Mucosa of descending colon (tissue), 3 donors: Measurements from ENCODE around the gene STAMBP. TPM values are rescaled to one million over a fixed set of nuclear protein-coding genes. Genes with fewer than 3 reads are reported as not detected.
"Not testable (repeated sequence)": the region's sequence is repeated elsewhere in the genome, so short reads cannot be mapped to it uniquely, and the experiment has no call there.

Experiments used
- ATAC-seq: fragments of 200-7000 bp; cut with Tn5 transposase; one replicate; pipeline ENCODE4 v1.9.1; 2020; ENCODE audit warnings: mild to moderate bottlenecking, moderate library complexity
- DNase-seq, 3 donors: peaks; one replicate each; pipeline ENCODE4 v3.0.0-alpha.2; 2020
- H3K36me3 ChIP-seq: fragments of 200-600 bp; one replicate; pipeline ENCODE4 v1.8.0; 2021; ENCODE audit warnings: low read depth, mild to moderate bottlenecking
- H3K4me1 ChIP-seq: fragments of 200-600 bp; one replicate; pipeline ENCODE4 v1.8.0; 2021; ENCODE audit warnings: low read depth, mild to moderate bottlenecking
- H3K4me3 ChIP-seq: fragments of 200-600 bp; one replicate; pipeline ENCODE4 v1.8.0; 2021; ENCODE audit warnings: mild to moderate bottlenecking
- H3K9me3 ChIP-seq: fragments of 200-600 bp; one replicate; pipeline ENCODE4 v1.8.0; 2021; ENCODE audit warnings: mild to moderate bottlenecking
- CTCF ChIP-seq: fragments of 200-600 bp; IDR thresholded peaks from one replicate; pipeline ENCODE4 v1.8.0; 2022; ENCODE audit warnings: antibody characterized with exemption, mild to moderate bottlenecking
- intact Hi-C, 2 donors: fragments of 100-400 bp; cut with DNase I in 1 of 2; cut with micrococcal nuclease in 1 of 2; formaldehyde crosslinking; loops; one replicate each; pipeline versions ENCODE4 v1.11.0 to v1.11.1; 2022; cut with DNase I, micrococcal nuclease
- total RNA-seq, 3 donors: library from RNA; stranded (reverse); fragmentation: NEBNext Ultra II Directional in 2 of 3; extraction: Animal tissue kit (Norgen Biotek cat#: 25700) in 2 of 3; gene quantifications; one replicate each; pipeline versions ENCODE4 v1.2.1 to v1.2.4, GENCODE V29; 2021 to 2023
- donor health status: DM: no; HTN: no; CAD: no; lungs with moderate emphysema.
- donor health status: DM: no; HTN: no; CAD: no.
- donor health status: DM: no; HTN: yes; CAD: no.

STAMBP gene
- total RNA-seq, 3 donors from 2014 or later, result 38.9 to 47.0 (median 42.5) TPM

- intact Hi-C loops, result no loop called here
- no peak for TF ChIP-seq CTCF
- Histone ChIP-seq H3K4me1 (no peaks in the 10 kb centered on the region), H3K9me3 (no peaks in the 10 kb centered on the region), H3K36me3 (peaks cover 4% of the 10 kb centered on the region), H3K4me3 (no peak overlapping the region)
- DNase-seq (no peak), ATAC-seq (peak; percentile 45)
Measured at GRCh38 chr2:73859721-73860586, 31.2 kb downstream of the STAMBP start.

- H3K36me3 ChIP-seq, result peaks cover 4% of the 10 kb centered on the region
- H3K4me1 ChIP-seq, result no peaks in the 10 kb centered on the region
- no peaks in the 10 kb centered on the region for H3K9me3 ChIP-seq
- DNase-seq, result peak in 1 of 3 donors; percentile 12
- intact Hi-C loops, result no loop called here
- H3K4me3 ChIP-seq, result no peak overlapping the region
- ATAC-seq, result peak; percentile 93
- no peak for TF ChIP-seq CTCF
Measured at GRCh38 chr2:73862987-73863386, 34.2 kb downstream of the STAMBP start.

GRCh38 chr2:73868204-73868978 is 39.6 kb downstream of the STAMBP start:
- intact Hi-C loops, result no loop called here
- no peak for DNase-seq

GRCh38 chr2:73870084-73870483 is 41.3 kb downstream of the STAMBP start:
- peak in 1 of 3 donors; percentile 59 for DNase-seq
- Histone ChIP-seq H3K4me3 (no peak overlapping the region), H3K4me1 (no peaks in the 10 kb centered on the region), H3K9me3 (no peaks in the 10 kb centered on the region), H3K36me3 (no peaks in the 10 kb centered on the region)
- ATAC-seq, result peak; percentile 37
- intact Hi-C loops, result no loop called here
- TF ChIP-seq CTCF, result no peak

More at GRCh38 chr2:73868204-73868978, 39.6 kb downstream of the STAMBP start:
- ATAC-seq, result no peak
- no peaks in the 10 kb centered on the region for H3K36me3 ChIP-seq
- H3K9me3 ChIP-seq, result no peaks in the 10 kb centered on the region
- no peaks in the 10 kb centered on the region for H3K4me1 ChIP-seq
- TF ChIP-seq CTCF, result no peak
- no peak overlapping the region for H3K4me3 ChIP-seq

- TF ChIP-seq CTCF, result no peak
- Histone ChIP-seq H3K4me1 (no peaks in the 10 kb centered on the region), H3K9me3 (no peaks in the 10 kb centered on the region), H3K4me3 (no peak overlapping the region), H3K36me3 (no peaks in the 10 kb centered on the region)
- no peak for DNase-seq
- intact Hi-C loops, result no loop called here
- ATAC-seq, result peak; percentile 73
Measured at GRCh38 chr2:73877071-73877802, 48.5 kb downstream of the STAMBP start.

- intact Hi-C loops, ATAC-seq, H3K36me3 ChIP-seq, H3K4me3 ChIP-seq, DNase-seq, H3K9me3 ChIP-seq, H3K4me1 ChIP-seq: not testable (repeated sequence)
Measured at GRCh38 chr2:73877984-73878383, 49.2 kb downstream of the STAMBP start.
